HEK293 (cell line): ENCODE measurements around the gene C3orf20.

Source experiments
- CTCF ChIA-PET: fragments of 350-600 bp; formaldehyde crosslinking; extraction: SDS; loops from one replicate; lab custom pipeline; 2021; ENCODE audit warnings: antibody characterized with exemption; lab: Yijun Ruan, JAX
- POLR2A ChIA-PET: fragments of 300-600 bp; formaldehyde crosslinking; extraction: SDS; loops from one replicate; lab custom pipeline; 2020; ENCODE audit warnings: antibody characterized with exemption, inconsistent platforms; lab: Yijun Ruan, JAX
- H3K27ac ChIP-seq: fragments of 200-500 bp; sonication (Bioruptor generic); 2 replicates; pipeline ENCODE4 v1.5.1; 2014; ENCODE audit warnings: low read depth, low read length, control low read depth, inconsistent platforms; ENCODE audit errors: extremely low read depth
- H3K36me3 ChIP-seq, 2 experiments: fragments of 200-500 bp in 1 of 2; sonication (Bioruptor generic) in 1 of 2; 1 replicate in 1 of 2; 2 replicates in 1 of 2; pipeline ENCODE4 v1.5.1; 2014 to 2017; ENCODE audit warnings: inconsistent platforms in 2 of 2, low read length in 2 of 2; ENCODE audit not compliant: control insufficient read depth in 2 of 2, insufficient read depth in 1 of 2
- H3K4me1 ChIP-seq: fragments of 200-500 bp; sonication (Bioruptor generic); 2 replicates; pipeline ENCODE4 v1.5.1; 2014; ENCODE audit warnings: mild to moderate bottlenecking, low read length, inconsistent platforms; ENCODE audit not compliant: control insufficient read depth, insufficient read depth
- H3K4me3 ChIP-seq: 2 replicates; pipeline ENCODE4 v1.5.1; 2011; ENCODE audit warnings: low read depth, mild to moderate bottlenecking, control low read depth, low read length, moderate library complexity
- H3K9me3 ChIP-seq: fragments of 200-500 bp; sonication (Bioruptor generic); 2 replicates; pipeline ENCODE4 v1.5.1; 2014; ENCODE audit warnings: low read depth, low read length, inconsistent platforms; ENCODE audit not compliant: control insufficient read depth, insufficient read depth
- IKZF3 ChIP-seq: fragments of 450-650 bp; IDR thresholded peaks from 2 replicates; pipeline ENCODE4 v1.5.0; 2018; ENCODE audit warnings: missing biosample characterization, mild to moderate bottlenecking, missing genetic modification characterization, moderate library complexity
- KLF17 ChIP-seq: fragments of 450-650 bp; formaldehyde crosslinking; IDR thresholded peaks from 2 replicates; pipeline ENCODE4 v1.5.1; 2016; ENCODE audit warnings: missing biosample characterization, missing genetic modification characterization
- PATZ1 ChIP-seq: fragments of 450-650 bp; formaldehyde crosslinking; IDR thresholded peaks from 2 replicates; pipeline ENCODE4 v1.5.1; 2016; ENCODE audit warnings: missing biosample characterization, missing genetic modification characterization
- PRDM1 ChIP-seq: fragments of 450-650 bp; formaldehyde crosslinking; IDR thresholded peaks from 2 replicates; pipeline ENCODE4; 2016; ENCODE audit warnings: missing biosample characterization, missing genetic modification characterization
- REST ChIP-seq: fragments of 450-650 bp; formaldehyde crosslinking; IDR thresholded peaks from 2 replicates; pipeline ENCODE4 v1.5.1; 2016; ENCODE audit warnings: missing biosample characterization, missing genetic modification characterization
- YY2 ChIP-seq: fragments of 450-650 bp; formaldehyde crosslinking; IDR thresholded peaks from 2 replicates; pipeline ENCODE4 v1.5.1; 2016; ENCODE audit warnings: missing biosample characterization, missing genetic modification characterization
- ZBTB6 ChIP-seq: fragments of 450-650 bp; formaldehyde crosslinking; IDR thresholded peaks from 2 replicates; pipeline ENCODE4 v1.5.1; 2017; ENCODE audit warnings: missing biosample characterization, missing genetic modification characterization
- ZBTB7A ChIP-seq: fragments of 450-650 bp; formaldehyde crosslinking; IDR thresholded peaks from 2 replicates; pipeline ENCODE4 v1.5.1; 2016; ENCODE audit warnings: low read depth, missing biosample characterization, missing genetic modification characterization
- ZNF16 ChIP-seq: fragments of 450-650 bp; formaldehyde crosslinking; IDR thresholded peaks from 2 replicates; pipeline ENCODE4 v1.5.1; 2016; ENCODE audit warnings: low read depth, missing biosample characterization, missing genetic modification characterization
- ZNF18 ChIP-seq: fragments of 450-650 bp; formaldehyde crosslinking; IDR thresholded peaks from 2 replicates; pipeline ENCODE4 v1.5.1; 2016; ENCODE audit warnings: missing biosample characterization, missing genetic modification characterization
- ZNF214 ChIP-seq: fragments of 450-650 bp; formaldehyde crosslinking; IDR thresholded peaks from 2 replicates; pipeline ENCODE4 v1.5.1; 2017; ENCODE audit warnings: missing biosample characterization, mild to moderate bottlenecking, missing genetic modification characterization, borderline replicate concordance
- ZNF266 ChIP-seq: fragments of 450-650 bp; formaldehyde crosslinking; IDR thresholded peaks from 2 replicates; pipeline ENCODE4 v1.5.1; 2016; ENCODE audit warnings: missing biosample characterization, missing genetic modification characterization, low read depth
- ZNF302 ChIP-seq: fragments of 450-650 bp; formaldehyde crosslinking; IDR thresholded peaks from 2 replicates; pipeline ENCODE4 v1.5.1; 2016; ENCODE audit warnings: missing biosample characterization, missing genetic modification characterization, low read depth
- ZNF335 ChIP-seq: fragments of 450-650 bp; formaldehyde crosslinking; conservative IDR thresholded peaks from 2 replicates; pipeline ENCODE4 v1.5.1; 2016; ENCODE audit warnings: missing biosample characterization, missing genetic modification characterization
- ZNF423 ChIP-seq: fragments of 450-650 bp; formaldehyde crosslinking; IDR thresholded peaks from 2 replicates; pipeline ENCODE4 v1.5.1; 2016; ENCODE audit warnings: missing biosample characterization, missing genetic modification characterization
- ZNF48 ChIP-seq: fragments of 450-650 bp; formaldehyde crosslinking; IDR thresholded peaks from 2 replicates; pipeline ENCODE4 v1.5.1; 2016; ENCODE audit warnings: missing biosample characterization, missing genetic modification characterization
- ZNF548 ChIP-seq: fragments of 450-650 bp; formaldehyde crosslinking; IDR thresholded peaks from 2 replicates; pipeline ENCODE4 v1.5.1; 2016; ENCODE audit warnings: missing biosample characterization, missing genetic modification characterization
- ZNF561 ChIP-seq: fragments of 450-650 bp; IDR thresholded peaks from 2 replicates; pipeline ENCODE4 v1.5.1; 2018; ENCODE audit warnings: missing biosample characterization, missing genetic modification characterization, borderline replicate concordance
- ZNF624 ChIP-seq: fragments of 450-650 bp; formaldehyde crosslinking; IDR thresholded peaks from 2 replicates; pipeline ENCODE4 v1.5.1; 2017; ENCODE audit warnings: missing biosample characterization, missing genetic modification characterization
- ZNF645 ChIP-seq: fragments of 450-650 bp; formaldehyde crosslinking; IDR thresholded peaks from 2 replicates; pipeline ENCODE4; 2016; ENCODE audit warnings: missing biosample characterization, missing genetic modification characterization
- ZNF704 ChIP-seq: fragments of 450-650 bp; formaldehyde crosslinking; IDR thresholded peaks from 2 replicates; pipeline ENCODE4 v1.5.1; 2016; ENCODE audit warnings: missing biosample characterization, missing genetic modification characterization
- ZNF768 ChIP-seq: fragments of 450-650 bp; formaldehyde crosslinking; IDR thresholded peaks from 2 replicates; pipeline ENCODE4 v1.5.1; 2018; ENCODE audit warnings: missing biosample characterization, mild to moderate bottlenecking, missing genetic modification characterization
- ZNF785 ChIP-seq: fragments of 450-650 bp; formaldehyde crosslinking; IDR thresholded peaks from 2 replicates; pipeline ENCODE4 v1.5.1; 2016; ENCODE audit warnings: missing biosample characterization, missing genetic modification characterization

Gene C3orf20

GRCh38 chr3:14674841-14675240, at the start of gene C3orf20:
TSS of gene C3orf20 (plus strand) at chr3:14675141. CDS start at chr3:14682714, 7,573 bp downstream.
- Histone ChIP-seq H3K4me3 (no peak within 1 kb of the TSS), H3K4me1 (no peaks in the 10 kb centered on the region), H3K27ac (no peak within 1 kb of the TSS), H3K9me3 (no peaks in the 10 kb centered on the region), H3K36me3 (peaks cover 20 to 50% of the 10 kb centered on the region in 2 experiments; a peak in 2 of 3 replicates)
- POLR2A ChIA-PET, result no interaction called here
- TF ChIP-seq ZNF16 (no peak), ZNF785 (no peak), ZNF645 (tag by site-specific recombination) (no peak)
- TF ChIP-seq, all 188 proteins: peak for 0
- CTCF ChIA-PET, result interaction anchor here (0.6 to 5.1 kb wide), 7 partner anchors 20 to 246 kb away, joined by 3 to 41 read pairs (median 4); no protein-coding TSS in a partner anchor

- H3K27ac ChIP-seq, result no peak overlapping the region
- TF ChIP-seq ZBTB7A (tag by site-specific recombination) (no peak), ZNF561 (no peak), ZNF214 (tag by site-specific recombination) (no peak), PRDM1 (tag by site-specific recombination) (no peak), ZNF768 (tag by site-specific recombination) (no peak), ZNF266 (no peak), ZNF423 (no peak), KLF17 (tag by site-specific recombination) (no peak), ZNF18 (tag by site-specific recombination) (no peak), IKZF3 (no peak), ZNF48 (tag by site-specific recombination) (no peak), PATZ1 (tag by site-specific recombination) (no peak), YY2 (no peak), REST (tag by site-specific recombination) (no peak), ZNF548 (tag by site-specific recombination) (no peak), ZBTB6 (tag by site-specific recombination) (no peak), ZNF624 (tag by site-specific recombination) (no peak), ZNF302 (tag by site-specific recombination) (no peak), ZNF704 (no peak), ZNF335 (tag by site-specific recombination) (no peak)
- TF ChIP-seq, all 188 proteins: peak for 0
- H3K4me3 ChIP-seq, result no peak overlapping the region
- H3K9me3 ChIP-seq, result no peaks in the 10 kb centered on the region
- H3K4me1 ChIP-seq, result no peaks in the 10 kb centered on the region
- H3K36me3 ChIP-seq, result no peaks in the 10 kb centered on the region
- POLR2A ChIA-PET, result no interaction called here
- CTCF ChIA-PET, result interaction anchor here (1.3 kb wide), 1 partner anchor 10 kb away, joined by 5 read pairs; no protein-coding TSS in a partner anchor
Observed at GRCh38 chr3:14625443-14625842, 49.5 kb upstream of the C3orf20 start.
